NCI-H1417 treated with DMSO at 0.1 percent for 48 hours (cell line): Measurements from ENCODE around the gene PHKG1.
"Not testable (repeated sequence)": the region's sequence is repeated elsewhere in the genome, so short reads cannot be mapped to it uniquely, and the experiment has no call there.

Source experiments
- DNase-seq: peaks from one replicate; lab custom pipeline; 2025; lab: John Stamatoyannopoulos, UW

The PHKG1 gene

GRCh38 chr7:56092789-56093531 lies at the start of gene PHKG1:
PHKG1 (minus strand) TSS chr7:56092952; CDS start chr7:56088941, 4,011 bp downstream.
- DNase-seq, result no peak

- DNase-seq, result not testable (repeated sequence)
Observed at GRCh38 chr7:56131062-56131461, 38.3 kb upstream of the PHKG1 start.

- no peak for DNase-seq
Observed at GRCh38 chr7:56127241-56127975, 34.7 kb upstream of the PHKG1 start.

- DNase-seq, result no peak
Observed at GRCh38 chr7:56125831-56126230, 33.1 kb upstream of the PHKG1 start.

- no peak for DNase-seq
Observed at GRCh38 chr7:56124981-56125380, 32.2 kb upstream of the PHKG1 start.

GRCh38 chr7:56121440-56121839 lies 28.7 kb upstream of the PHKG1 start:
- no peak for DNase-seq

- no peak for DNase-seq
Observed at GRCh38 chr7:56115852-56116538, 23.2 kb upstream of the PHKG1 start, which contains the start of gene NUPR2. NUPR2 (minus strand) TSS chr7:56116417; CDS start chr7:56116314, 103 bp downstream.

- DNase-seq, result not testable (repeated sequence)
Observed at GRCh38 chr7:56112244-56112643, 19.5 kb upstream of the PHKG1 start.

- DNase-seq, result no peak
Observed at GRCh38 chr7:56110611-56111010, 17.9 kb upstream of the PHKG1 start.

- DNase-seq, result no peak
Observed at GRCh38 chr7:56107954-56108258, 15.2 kb upstream of the PHKG1 start.

- peak; percentile 93 for DNase-seq
Observed at GRCh38 chr7:56106108-56107073, 13.6 kb upstream of the PHKG1 start, which contains the start of gene CHCHD2. CHCHD2 (minus strand) TSS chr7:56106476; CDS start chr7:56106413, 63 bp downstream.

GRCh38 chr7:56105508-56105907 lies 12.8 kb upstream of the PHKG1 start:
- peak; percentile 11 for DNase-seq

GRCh38 chr7:56104138-56104537 lies 11.4 kb upstream of the PHKG1 start:
- not testable (repeated sequence) for DNase-seq

GRCh38 chr7:56099653-56100052 lies 6.9 kb upstream of the PHKG1 start:
- DNase-seq, result no peak

GRCh38 chr7:56098187-56099008 lies 5.6 kb upstream of the PHKG1 start:
- DNase-seq, result not testable (repeated sequence)

GRCh38 chr7:56097700-56098099 lies 4.9 kb upstream of the PHKG1 start:
- DNase-seq, result no peak

GRCh38 chr7:56092388-56092787 lies 364 bp downstream of the PHKG1 start:
- DNase-seq, result not testable (repeated sequence)

- DNase-seq, result no peak
Observed at GRCh38 chr7:56091591-56091990, 1.2 kb downstream of the PHKG1 start.

GRCh38 chr7:56087445-56087844 lies 5.3 kb downstream of the PHKG1 start:
- no peak for DNase-seq

GRCh38 chr7:56086761-56087160 lies 6.0 kb downstream of the PHKG1 start:
- DNase-seq, result no peak
